DOHH2 (cell line): ENCODE data around the gene CFAP61.

ENCODE experiments used
- EZH2phosphoT487 ChIP-seq: fragments of 200-600 bp; sonication (generic); IDR thresholded peaks from 2 replicates; pipeline ENCODE4 v1.6.1; 2017; ENCODE audit warnings: borderline replicate concordance, mild to moderate bottlenecking, antibody characterized with exemption, low read length, moderate library complexity, mixed read lengths
- TF ChIP-seq, protein P1 (sequence below): fragments of 200-600 bp; sonication (generic); IDR thresholded peaks from one replicate; pipeline ENCODE4 v1.5.1; 2014; ENCODE audit warnings: antibody characterized with exemption, mild to moderate bottlenecking, low read depth, low read length; ENCODE audit not compliant: poor library complexity, severe bottlenecking

DNA sequence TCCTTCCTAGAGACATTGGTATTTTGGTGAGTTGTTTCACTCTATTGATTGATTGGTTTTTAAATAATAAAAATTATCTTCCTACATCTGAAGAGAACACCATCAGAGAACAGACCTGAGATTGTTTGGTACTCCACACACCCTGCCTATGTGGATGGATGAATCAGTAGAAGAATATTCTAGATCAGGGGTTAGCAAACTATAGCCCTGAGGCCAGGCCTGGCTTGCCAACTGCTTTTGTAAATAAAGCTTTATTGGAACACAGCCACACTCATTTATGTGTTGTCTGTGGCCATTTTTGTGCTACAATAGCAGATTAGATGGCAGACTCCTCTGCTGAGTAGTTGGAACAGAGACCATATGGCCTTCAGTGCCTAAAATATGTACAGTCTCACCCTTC is 176.0 kb downstream of the CFAP61 start:
- TF ChIP-seq, protein P1, sequence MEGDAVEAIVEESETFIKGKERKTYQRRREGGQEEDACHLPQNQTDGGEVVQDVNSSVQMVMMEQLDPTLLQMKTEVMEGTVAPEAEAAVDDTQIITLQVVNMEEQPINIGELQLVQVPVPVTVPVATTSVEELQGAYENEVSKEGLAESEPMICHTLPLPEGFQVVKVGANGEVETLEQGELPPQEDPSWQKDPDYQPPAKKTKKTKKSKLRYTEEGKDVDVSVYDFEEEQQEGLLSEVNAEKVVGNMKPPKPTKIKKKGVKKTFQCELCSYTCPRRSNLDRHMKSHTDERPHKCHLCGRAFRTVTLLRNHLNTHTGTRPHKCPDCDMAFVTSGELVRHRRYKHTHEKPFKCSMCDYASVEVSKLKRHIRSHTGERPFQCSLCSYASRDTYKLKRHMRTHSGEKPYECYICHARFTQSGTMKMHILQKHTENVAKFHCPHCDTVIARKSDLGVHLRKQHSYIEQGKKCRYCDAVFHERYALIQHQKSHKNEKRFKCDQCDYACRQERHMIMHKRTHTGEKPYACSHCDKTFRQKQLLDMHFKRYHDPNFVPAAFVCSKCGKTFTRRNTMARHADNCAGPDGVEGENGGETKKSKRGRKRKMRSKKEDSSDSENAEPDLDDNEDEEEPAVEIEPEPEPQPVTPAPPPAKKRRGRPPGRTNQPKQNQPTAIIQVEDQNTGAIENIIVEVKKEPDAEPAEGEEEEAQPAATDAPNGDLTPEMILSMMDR: no peak
- no peak for TF ChIP-seq EZH2phosphoT487
